Spleen (tissue), 7 donors: Measurements from ENCODE around the gene CHST8.

Experiments
- POLR2A ChIP-seq, 3 donors: fragments of 450-650 bp; IDR thresholded peaks; one replicate each; pipeline ENCODE4 v1.5.1; 2017; ENCODE audit warnings: antibody characterized with exemption in 3 of 3, mild to moderate bottlenecking in 1 of 3
- POLR2AphosphoS5 ChIP-seq, 3 donors: sonication (generic); formaldehyde crosslinking; IDR thresholded peaks; one replicate each; pipeline ENCODE4 v1.5.1; 2017; ENCODE audit warnings: antibody characterized with exemption in 3 of 3
- TF ChIP-seq, protein P1 (sequence below), 11 experiments: fragments of 200-600 bp in 7 of 11; fragments of 450-650 bp in 4 of 11; sonication (generic) in 4 of 11; IDR thresholded peaks in 8 of 11; conservative IDR thresholded peaks in 3 of 11; 1 replicate in 7 of 11; 2 replicates in 4 of 11; pipeline versions ENCODE4 v1.4.0 to v1.8.0; 2016 to 2021; ENCODE audit warnings: antibody characterized with exemption in 11 of 11, inconsistent platforms in 4 of 11, mild to moderate bottlenecking in 1 of 11
- donor health status: DM: no; HTN: no; CAD: no; lungs with moderate emphysema.
- donor health status: DM: no; HTN: no; CAD: no.
- donor health status: DM: no; HTN: no; CAD: no.

GRCh38 chr19:33731881-33732280, 110.1 kb downstream of the CHST8 start:
- no peak for TF ChIP-seq POLR2AphosphoS5 (IDR thresholded peaks at IDR 0.05)
- TF ChIP-seq, protein P1, sequence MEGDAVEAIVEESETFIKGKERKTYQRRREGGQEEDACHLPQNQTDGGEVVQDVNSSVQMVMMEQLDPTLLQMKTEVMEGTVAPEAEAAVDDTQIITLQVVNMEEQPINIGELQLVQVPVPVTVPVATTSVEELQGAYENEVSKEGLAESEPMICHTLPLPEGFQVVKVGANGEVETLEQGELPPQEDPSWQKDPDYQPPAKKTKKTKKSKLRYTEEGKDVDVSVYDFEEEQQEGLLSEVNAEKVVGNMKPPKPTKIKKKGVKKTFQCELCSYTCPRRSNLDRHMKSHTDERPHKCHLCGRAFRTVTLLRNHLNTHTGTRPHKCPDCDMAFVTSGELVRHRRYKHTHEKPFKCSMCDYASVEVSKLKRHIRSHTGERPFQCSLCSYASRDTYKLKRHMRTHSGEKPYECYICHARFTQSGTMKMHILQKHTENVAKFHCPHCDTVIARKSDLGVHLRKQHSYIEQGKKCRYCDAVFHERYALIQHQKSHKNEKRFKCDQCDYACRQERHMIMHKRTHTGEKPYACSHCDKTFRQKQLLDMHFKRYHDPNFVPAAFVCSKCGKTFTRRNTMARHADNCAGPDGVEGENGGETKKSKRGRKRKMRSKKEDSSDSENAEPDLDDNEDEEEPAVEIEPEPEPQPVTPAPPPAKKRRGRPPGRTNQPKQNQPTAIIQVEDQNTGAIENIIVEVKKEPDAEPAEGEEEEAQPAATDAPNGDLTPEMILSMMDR (IDR thresholded peaks at IDR 0.05 in 8 of 11, conservative IDR thresholded peaks at IDR 0.05 in 3 of 11) = no peak
- TF ChIP-seq POLR2A (IDR thresholded peaks at IDR 0.05) = no peak
